ENCODE results near the gene TRIM31.

GRCh38 chr6:30075790-30076732 lies 36.8 kb downstream of the TRIM31 start:
- TF ChIP-seq CTCF (IDR thresholded peaks at IDR 0.05) (peak; percentile 45), TAF1 (IDR thresholded peaks at IDR 0.05; ENCODE audit: borderline replicate concordance, low read depth, low read length) (no peak), YY1 (IDR thresholded peaks at IDR 0.05; ENCODE audit: low read depth) (no peak), RCOR1 (IDR thresholded peaks at IDR 0.05; ENCODE audit: low read length) (no peak)
